EH (cell line): ENCODE data around the gene CALR3.
"Not testable (repeated sequence)": the region's sequence is repeated elsewhere in the genome, so short reads cannot be mapped to it uniquely, and the experiment has no call there.

Experiments used
- DNase-seq: peaks from one replicate; pipeline ENCODE4 v3.0.0-alpha.2; 2015; ENCODE audit warnings: low read depth

The CALR3 gene

GRCh38 chr19:16495982-16496612 lies at the start of gene CALR3, which contains the start of gene C19orf44:
Gene CALR3 (minus strand): TSS chr19:16496167. CDS start chr19:16496129, 38 bp downstream.
Gene C19orf44 (plus strand): TSS chr19:16496394. CDS start chr19:16500793, 4,399 bp downstream.
- DNase-seq, result peak; percentile 99

- no peak for DNase-seq
Observed at GRCh38 chr19:16544473-16545231, 48.7 kb upstream of the CALR3 start.

- DNase-seq, result not testable (repeated sequence)
Observed at GRCh38 chr19:16543734-16544133, 47.8 kb upstream of the CALR3 start.

GRCh38 chr19:16542910-16543472 lies 47.0 kb upstream of the CALR3 start:
- DNase-seq, result peak; percentile 4

GRCh38 chr19:16542045-16542909 lies 46.3 kb upstream of the CALR3 start, which contains the start of gene CHERP:
Gene CHERP (minus strand): TSS chr19:16542437. CDS start chr19:16542378, 59 bp downstream.
- DNase-seq, result peak; percentile 94

- DNase-seq, result peak; percentile 32
Observed at GRCh38 chr19:16541526-16542044, 45.6 kb upstream of the CALR3 start.

- DNase-seq, result no peak
Observed at GRCh38 chr19:16540948-16541347, 45.0 kb upstream of the CALR3 start.

- no peak for DNase-seq
Observed at GRCh38 chr19:16537111-16537510, 41.1 kb upstream of the CALR3 start.

- DNase-seq, result no peak
Observed at GRCh38 chr19:16536130-16536529, 40.2 kb upstream of the CALR3 start.

- DNase-seq, result no peak
Observed at GRCh38 chr19:16535381-16535780, 39.4 kb upstream of the CALR3 start.

- DNase-seq, result no peak
Observed at GRCh38 chr19:16532440-16533234, 36.7 kb upstream of the CALR3 start.

GRCh38 chr19:16531380-16531669 lies 35.4 kb upstream of the CALR3 start:
- DNase-seq, result no peak

- no peak for DNase-seq
Observed at GRCh38 chr19:16530540-16531379, 34.8 kb upstream of the CALR3 start.

- no peak for DNase-seq
Observed at GRCh38 chr19:16529466-16530144, 33.6 kb upstream of the CALR3 start.

- DNase-seq, result peak; percentile 19
Observed at GRCh38 chr19:16527971-16528521, 32.1 kb upstream of the CALR3 start.

GRCh38 chr19:16527334-16527935 lies 31.5 kb upstream of the CALR3 start:
- DNase-seq, result no peak

- no peak for DNase-seq
Observed at GRCh38 chr19:16525751-16526481, 29.9 kb upstream of the CALR3 start.
